ENCODE results near the gene NBDY. TPM values are rescaled to one million over a fixed set of nuclear protein-coding genes. Genes with fewer than 3 reads are reported as not detected.

Gene NBDY
- total RNA-seq, 2 experiments from 2014 or later: 47.0 to 48.5 TPM

DNA sequence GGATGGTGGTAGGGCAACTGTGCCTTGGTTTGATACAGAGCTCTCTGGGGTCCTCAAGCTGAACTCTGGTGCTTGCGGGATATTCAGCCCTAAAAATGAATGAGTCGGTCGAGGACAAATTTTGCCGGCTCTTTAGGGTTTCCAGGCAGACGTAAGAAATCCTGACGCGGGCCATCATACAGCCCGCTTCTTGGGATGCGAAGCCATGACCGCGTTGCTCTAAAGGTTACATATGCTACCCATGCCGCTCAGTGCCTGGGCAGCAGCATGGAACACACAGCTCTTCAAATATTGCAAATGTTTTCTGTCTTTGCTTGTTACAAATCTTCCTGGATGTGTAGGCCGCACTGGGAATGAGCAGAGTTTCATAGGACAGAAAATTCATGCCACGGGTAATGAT lies 55.6 kb downstream of the NBDY start:
- POLR2A ChIA-PET: no interaction called here

DNA sequence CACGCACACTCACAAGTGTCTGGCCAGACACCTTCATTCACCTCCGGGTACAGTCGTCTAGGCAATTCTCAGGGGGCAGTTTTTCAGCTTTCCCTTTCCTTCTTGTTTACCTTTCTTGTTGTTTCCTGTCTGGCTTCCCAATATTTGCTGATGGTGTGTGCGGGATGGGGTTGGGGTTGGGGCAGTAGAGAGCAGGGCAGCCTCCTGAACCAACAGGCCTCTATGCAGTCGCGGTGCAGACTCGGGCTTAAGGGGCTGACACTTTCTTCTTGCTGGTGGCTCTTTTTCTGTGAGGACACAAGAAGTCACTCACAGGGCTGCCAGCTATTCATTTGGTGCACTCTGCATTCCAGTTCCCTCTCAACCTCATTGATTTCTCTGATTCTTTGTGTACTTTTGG lies 56.4 kb downstream of the NBDY start:
- Mint-ChIP-seq H3K36me3 (peaks cover 12% of the 10 kb centered on the region), H3K4me1 (peaks cover 26% of the 10 kb centered on the region), H3K27me3 (no peaks in the 10 kb centered on the region), H3K4me3 (no peak overlapping the region), H3K9me3 (no peaks in the 10 kb centered on the region), H3K27ac (peak overlapping the region; percentile 72)
- no peak for ATAC-seq (ENCODE audit: low read depth)
- POLR2A ChIA-PET: no interaction called here
- no peak for DNase-seq

More for the DNA sequence above, 55.6 kb downstream of the NBDY start:
- ATAC-seq (ENCODE audit: low read depth) (no peak), DNase-seq (no peak)
- Mint-ChIP-seq H3K36me3 (peaks cover 12% of the 10 kb centered on the region), H3K27me3 (no peaks in the 10 kb centered on the region), H3K9me3 (no peaks in the 10 kb centered on the region), H3K27ac (no peak overlapping the region), H3K4me3 (no peak overlapping the region), H3K4me1 (peaks cover 26% of the 10 kb centered on the region)

- POLR2A ChIA-PET: no interaction called here
- no peaks in the 10 kb centered on the region for H3K27me3 Mint-ChIP-seq
- ATAC-seq (ENCODE audit: low read depth) (no peak), DNase-seq (no peak)
- peaks cover 16% of the 10 kb centered on the region for H3K36me3 Mint-ChIP-seq
- peaks cover 18% of the 10 kb centered on the region for H3K4me1 Mint-ChIP-seq
- peak overlapping the region; percentile 73 for H3K27ac Mint-ChIP-seq
- no peak overlapping the region for H3K4me3 Mint-ChIP-seq
- no peaks in the 10 kb centered on the region for H3K9me3 Mint-ChIP-seq
These were observed 58.1 kb downstream of the NBDY start for GRCh38 chrX:56786889-56787733.

DNA sequence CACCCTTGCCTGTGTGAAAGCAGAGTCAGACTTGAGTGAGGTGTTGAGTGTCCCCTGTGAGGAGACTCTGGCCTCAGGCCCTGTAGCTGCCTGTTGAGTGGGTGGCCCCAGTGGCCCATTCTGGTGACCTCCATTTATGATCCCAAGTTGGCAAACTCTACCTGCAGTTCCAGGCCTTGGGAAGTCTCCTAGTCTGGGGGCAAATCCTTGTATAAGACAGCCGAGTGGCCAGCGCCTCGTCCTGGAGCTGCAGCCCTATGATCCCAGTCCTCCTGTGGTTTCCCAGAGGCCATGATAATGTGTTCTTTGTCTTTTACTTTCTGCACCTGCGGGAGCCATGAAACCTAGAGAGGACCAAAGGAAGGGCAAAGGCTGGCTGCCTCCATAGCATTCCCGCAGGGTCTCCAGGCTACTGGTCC lies 58.7 kb downstream of the NBDY start:
- POLR2A ChIA-PET: no interaction called here
- Mint-ChIP-seq H3K27ac (no peak overlapping the region), H3K36me3 (peaks cover 12% of the 10 kb centered on the region), H3K4me3 (no peak overlapping the region), H3K4me1 (peaks cover 20% of the 10 kb centered on the region), H3K27me3 (no peaks in the 10 kb centered on the region), H3K9me3 (no peaks in the 10 kb centered on the region)
- ATAC-seq (ENCODE audit: low read depth): no peak
- no peak for DNase-seq

DNA sequence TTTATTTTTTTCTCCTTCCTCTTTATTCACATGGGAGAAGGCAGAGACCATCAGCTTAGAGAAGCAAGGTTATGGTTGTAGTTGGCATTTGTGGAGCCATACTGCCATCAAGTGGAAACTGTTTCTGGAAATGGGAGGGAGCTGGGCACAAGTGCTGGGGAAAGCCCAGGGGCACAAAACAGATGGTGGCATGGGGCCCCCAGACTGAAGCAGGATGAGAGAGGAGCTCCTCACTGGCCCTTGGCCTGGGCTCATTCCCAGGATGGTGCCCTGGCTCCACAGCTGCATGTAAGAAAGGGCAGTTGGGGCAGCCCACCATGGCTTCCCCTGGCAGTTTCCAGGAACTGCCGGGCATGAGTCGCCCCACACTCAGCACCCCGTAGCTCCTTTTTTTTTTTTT lies 59.2 kb downstream of the NBDY start:
- DNase-seq (no peak), ATAC-seq (ENCODE audit: low read depth) (no peak)
- H3K4me3 Mint-ChIP-seq: no peak overlapping the region
- peaks cover 10% of the 10 kb centered on the region for H3K36me3 Mint-ChIP-seq
- H3K27me3 Mint-ChIP-seq: no peaks in the 10 kb centered on the region
- H3K4me1 Mint-ChIP-seq: peaks cover 20% of the 10 kb centered on the region
- no peak overlapping the region for H3K27ac Mint-ChIP-seq
- no peaks in the 10 kb centered on the region for H3K9me3 Mint-ChIP-seq
- POLR2A ChIA-PET: no interaction called here

DNA sequence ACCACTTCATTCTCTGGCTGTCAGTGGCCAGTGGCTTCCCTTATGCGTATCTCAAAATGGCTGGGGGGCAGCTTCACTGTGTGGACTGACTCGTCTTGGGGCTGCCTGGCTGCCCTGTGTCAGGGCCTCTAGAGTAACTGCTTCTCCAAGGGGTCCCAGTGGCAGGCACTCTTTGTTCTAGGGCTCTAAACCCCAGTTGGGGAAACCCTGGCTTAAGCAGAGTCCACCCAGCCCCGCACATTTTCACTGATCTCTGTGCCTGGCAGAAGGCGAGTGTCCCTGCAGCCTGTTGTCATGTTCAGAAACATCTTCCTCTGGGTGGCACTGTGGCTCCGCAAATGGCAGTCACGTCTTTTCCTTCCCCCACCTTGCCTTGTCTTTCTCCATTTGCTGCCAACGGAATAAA lies 59.7 kb downstream of the NBDY start:
- H3K9me3 Mint-ChIP-seq: no peaks in the 10 kb centered on the region
- H3K4me3 Mint-ChIP-seq: no peak overlapping the region
- peaks cover 20% of the 10 kb centered on the region for H3K4me1 Mint-ChIP-seq
- ATAC-seq (ENCODE audit: low read depth) (no peak), DNase-seq (no peak)
- peaks cover 10% of the 10 kb centered on the region for H3K36me3 Mint-ChIP-seq
- H3K27me3 Mint-ChIP-seq: no peaks in the 10 kb centered on the region
- H3K27ac Mint-ChIP-seq: peak overlapping the region; percentile 28
- POLR2A ChIA-PET: no interaction called here

GRCh38 chrX:56789518-56790070 lies 60.6 kb downstream of the NBDY start:
- DNase-seq: no peak
- Mint-ChIP-seq H3K4me3 (no peak overlapping the region), H3K4me1 (peaks cover 20% of the 10 kb centered on the region), H3K36me3 (peaks cover 10% of the 10 kb centered on the region), H3K9me3 (no peaks in the 10 kb centered on the region), H3K27ac (no peak overlapping the region), H3K27me3 (no peaks in the 10 kb centered on the region)
- POLR2A ChIA-PET: no interaction called here
- no peak for ATAC-seq (ENCODE audit: low read depth)

DNA sequence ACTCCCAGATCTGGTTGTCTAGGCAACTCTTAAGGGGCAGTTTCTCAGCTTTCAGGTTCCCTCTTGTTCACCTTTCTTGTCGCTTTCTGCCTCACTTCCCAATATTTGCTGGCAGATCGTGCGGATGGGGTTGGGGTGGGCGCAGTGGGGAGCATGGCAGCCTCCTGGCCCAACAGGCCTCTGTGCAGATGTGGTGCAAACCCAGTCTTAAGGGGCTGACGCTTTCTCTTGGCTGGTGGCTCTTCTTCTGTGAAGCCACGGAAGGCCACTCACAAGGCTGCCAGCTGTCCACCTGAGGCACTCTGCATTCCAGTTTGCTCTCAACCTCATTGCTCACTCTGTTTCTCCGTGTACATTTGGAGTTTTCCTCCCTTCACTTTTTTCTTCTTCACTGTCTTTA lies 61.7 kb downstream of the NBDY start:
- POLR2A ChIA-PET: no interaction called here
- H3K4me3 Mint-ChIP-seq: no peak overlapping the region
- H3K4me1 Mint-ChIP-seq: peaks cover 17% of the 10 kb centered on the region
- H3K9me3 Mint-ChIP-seq: no peaks in the 10 kb centered on the region
- no peaks in the 10 kb centered on the region for H3K27me3 Mint-ChIP-seq
- peaks cover 8% of the 10 kb centered on the region for H3K36me3 Mint-ChIP-seq
- ATAC-seq (ENCODE audit: low read depth): no peak
- no peak overlapping the region for H3K27ac Mint-ChIP-seq
- no peak for DNase-seq

DNA sequence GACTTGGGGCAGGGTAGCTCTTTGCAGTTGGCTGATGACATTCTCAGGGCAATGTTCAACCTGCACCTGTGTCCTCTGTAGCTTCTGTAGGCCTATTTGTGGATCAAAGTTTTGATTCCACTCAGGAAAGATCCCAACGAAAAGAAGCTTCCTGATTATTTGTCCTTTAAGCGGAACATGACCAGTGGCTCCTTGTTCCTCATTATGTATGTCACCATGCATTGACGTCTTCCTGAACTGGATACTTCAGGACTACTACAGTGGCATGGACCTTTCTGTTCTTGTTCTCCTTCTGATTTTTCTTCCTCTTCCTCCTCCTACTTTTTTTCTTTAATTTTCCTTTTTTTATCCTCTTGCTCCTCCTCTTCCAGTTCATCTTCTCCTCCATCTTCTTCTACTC lies 62.4 kb downstream of the NBDY start:
- Mint-ChIP-seq H3K4me1 (peaks cover 15% of the 10 kb centered on the region), H3K4me3 (no peak overlapping the region), H3K27me3 (no peaks in the 10 kb centered on the region), H3K36me3 (peaks cover 8% of the 10 kb centered on the region), H3K9me3 (no peaks in the 10 kb centered on the region), H3K27ac (no peak overlapping the region)
- no peak for DNase-seq
- POLR2A ChIA-PET: no interaction called here
- ATAC-seq (ENCODE audit: low read depth): no peak

GRCh38 chrX:56792270-56793111 lies 63.4 kb downstream of the NBDY start:
- peaks cover 15% of the 10 kb centered on the region for H3K4me1 Mint-ChIP-seq
- peak overlapping the region; percentile 73 for H3K27ac Mint-ChIP-seq
- DNase-seq: no peak
- no peak overlapping the region for H3K4me3 Mint-ChIP-seq
- no peaks in the 10 kb centered on the region for H3K27me3 Mint-ChIP-seq
- no peak for ATAC-seq (ENCODE audit: low read depth)
- H3K9me3 Mint-ChIP-seq: no peaks in the 10 kb centered on the region
- POLR2A ChIA-PET: no interaction called here
- H3K36me3 Mint-ChIP-seq: peaks cover 4% of the 10 kb centered on the region

GRCh38 chrX:56793112-56793430 lies 64.0 kb downstream of the NBDY start:
- POLR2A ChIA-PET: no interaction called here
- DNase-seq: no peak
- Mint-ChIP-seq H3K27me3 (no peaks in the 10 kb centered on the region), H3K27ac (no peak overlapping the region), H3K36me3 (peaks cover 4% of the 10 kb centered on the region), H3K9me3 (no peaks in the 10 kb centered on the region), H3K4me1 (peaks cover 21% of the 10 kb centered on the region), H3K4me3 (no peak overlapping the region)
- no peak for ATAC-seq (ENCODE audit: low read depth)

GRCh38 chrX:56793521-56794320 lies 64.7 kb downstream of the NBDY start:
- ATAC-seq (ENCODE audit: low read depth) (no peak), DNase-seq (no peak)
- POLR2A ChIA-PET: no interaction called here
- Mint-ChIP-seq H3K27me3 (no peaks in the 10 kb centered on the region), H3K9me3 (no peaks in the 10 kb centered on the region), H3K4me1 (peaks cover 24% of the 10 kb centered on the region), H3K27ac (no peak overlapping the region), H3K36me3 (peaks cover 4% of the 10 kb centered on the region), H3K4me3 (no peak overlapping the region)

Measured in activated naive CD8-positive, alpha-beta T cell treated with anti-CD3 and anti-CD28 coated beads, Interleukin-2, amount 10 ng/mL, durations not matched to agents 7 days and 5 days (primary cell).